Astrocyte (in vitro differentiated cells and primary cell): ENCODE data around the gene PELO. TPM values are rescaled to one million over a fixed set of nuclear protein-coding genes. Genes with fewer than 3 reads are reported as not detected.
A peak's percentile ranks its signal among the peaks of the same experiment; 100 is the strongest.

Experiments
- DNase-seq: peaks from one replicate; pipeline ENCODE4 v3.0.0-alpha.2; 2010; ENCODE audit warnings: low read depth
- FAIRE-seq: peaks from 2 replicates; lab custom pipeline; 2011; peaks lifted over from hg19 to GRCh38; lab: Jason Lieb, UNC
- H2AFZ ChIP-seq: 2 replicates; pipeline ENCODE4 v1.6.0; 2012; ENCODE audit warnings: low read depth, low read length, inconsistent platforms
- H3K27ac ChIP-seq: 2 replicates; pipeline ENCODE4 v1.5.1; 2011; ENCODE audit warnings: low read depth, low read length, inconsistent platforms
- H3K27me3 ChIP-seq: 2 replicates; pipeline ENCODE4 v1.6.0; 2011; ENCODE audit warnings: low read length, inconsistent platforms; ENCODE audit not compliant: insufficient read depth
- H3K36me3 ChIP-seq: 2 replicates; pipeline ENCODE4 v1.5.1; 2011; ENCODE audit warnings: low read length, inconsistent platforms; ENCODE audit not compliant: insufficient read depth
- H3K4me1 ChIP-seq: 2 replicates; pipeline ENCODE4 v1.5.1; 2011; ENCODE audit warnings: low read length, inconsistent platforms; ENCODE audit not compliant: insufficient read depth
- H3K4me2 ChIP-seq: 2 replicates; pipeline ENCODE4 v1.6.0; 2012; ENCODE audit warnings: low read length, inconsistent platforms
- H3K4me3 ChIP-seq: 2 replicates; pipeline ENCODE4 v1.5.1; 2011; ENCODE audit warnings: low read depth, mild to moderate bottlenecking, low read length, inconsistent platforms; ENCODE audit not compliant: insufficient read depth
- H3K79me2 ChIP-seq: 2 replicates; pipeline ENCODE4 v1.6.0; 2012; ENCODE audit warnings: mild to moderate bottlenecking, low read length, inconsistent platforms; ENCODE audit not compliant: insufficient read depth
- H3K9ac ChIP-seq: 2 replicates; pipeline ENCODE4 v1.6.0; 2012; ENCODE audit warnings: mild to moderate bottlenecking, low read length, inconsistent platforms
- H3K9me3 ChIP-seq: 2 replicates; pipeline ENCODE4 v1.5.1; 2012; ENCODE audit warnings: low read depth, mild to moderate bottlenecking, low read length, inconsistent platforms; ENCODE audit not compliant: insufficient read depth
- H4K20me1 ChIP-seq: 2 replicates; pipeline ENCODE4 v1.6.0; 2012; ENCODE audit warnings: low read length, inconsistent platforms; ENCODE audit not compliant: insufficient read depth
- H3K27ac Mint-ChIP-seq: one replicate; pipeline ENCODE4 v1.8.0; 2021; ENCODE audit warnings: mild to moderate bottlenecking, mixed read lengths; ENCODE audit not compliant: unreplicated experiment
- H3K27me3 Mint-ChIP-seq: one replicate; pipeline ENCODE4 v1.8.0; 2021; ENCODE audit warnings: low read depth, mixed read lengths; ENCODE audit not compliant: unreplicated experiment
- H3K36me3 Mint-ChIP-seq: one replicate; pipeline ENCODE4 v1.8.0; 2021; ENCODE audit warnings: low read depth, mixed read lengths; ENCODE audit not compliant: unreplicated experiment
- H3K4me1 Mint-ChIP-seq: one replicate; pipeline ENCODE4 v1.8.0; 2021; ENCODE audit warnings: low read depth, mixed read lengths; ENCODE audit not compliant: unreplicated experiment
- H3K4me3 Mint-ChIP-seq: one replicate; pipeline ENCODE4 v1.8.0; 2021; ENCODE audit warnings: mild to moderate bottlenecking, moderate library complexity, mixed read lengths; ENCODE audit not compliant: unreplicated experiment
- H3K9me3 Mint-ChIP-seq: one replicate; pipeline ENCODE4 v1.8.0; 2021; ENCODE audit warnings: mild to moderate bottlenecking, mixed read lengths; ENCODE audit not compliant: unreplicated experiment
- CTCF ChIP-seq: IDR thresholded peaks from 2 replicates; pipeline ENCODE4 v1.5.1; 2011; ENCODE audit warnings: low read depth, mild to moderate bottlenecking, inconsistent platforms, low read length, moderate library complexity; ENCODE audit not compliant: insufficient read depth
- EZH2 ChIP-seq: IDR thresholded peaks from 2 replicates; pipeline ENCODE4 v1.6.1; 2012; ENCODE audit warnings: mild to moderate bottlenecking, low read length, inconsistent platforms; ENCODE audit not compliant: insufficient read depth
- total RNA-seq: library from RNA; stranded (reverse); gene quantifications from 2 replicates; pipeline ENCODE4 v1.2.1, GENCODE V29; 2021

The PELO gene
- total RNA-seq, 1 donor from 2014 or later, result 75.8 TPM

- Histone ChIP-seq H3K27ac (peak overlapping the region; percentile 91), H3K9ac (peak overlapping the region; percentile 97), H3K4me2 (peak overlapping the region; percentile 89), H3K9me3 (no peaks in the 10 kb centered on the region), H2AFZ (peak overlapping the region; percentile 74), H3K27me3 (no peaks in the 10 kb centered on the region), H3K36me3 (peaks cover 2% of the 10 kb centered on the region), H4K20me1 (peaks cover 34% of the 10 kb centered on the region), H3K4me1 (peaks cover 24% of the 10 kb centered on the region), H3K79me2 (peaks cover 61% of the 10 kb centered on the region), H3K4me3 (peak overlapping the region; percentile 80)
- Mint-ChIP-seq H3K4me1 (peaks cover 31% of the 10 kb centered on the region), H3K36me3 (peaks cover 17% of the 10 kb centered on the region), H3K9me3 (no peaks in the 10 kb centered on the region), H3K27me3 (no peaks in the 10 kb centered on the region), H3K27ac (peak overlapping the region; percentile 95), H3K4me3 (peak overlapping the region; percentile 99)
- FAIRE-seq (no peak), DNase-seq (peak; percentile 77)
- TF ChIP-seq EZH2, result no peak
- no peak for TF ChIP-seq CTCF
These were observed 12.3 kb downstream of the PELO start for GRCh38 chr5:52799983-52800393.

GRCh38 chr5:52800394-52801213 lies 12.9 kb downstream of the PELO start:
- Histone ChIP-seq H3K27ac (peak overlapping the region; percentile 91), H3K36me3 (peaks cover 2% of the 10 kb centered on the region), H2AFZ (peak overlapping the region; percentile 74), H3K79me2 (peaks cover 67% of the 10 kb centered on the region), H3K27me3 (no peaks in the 10 kb centered on the region), H3K4me2 (peak overlapping the region; percentile 89), H4K20me1 (peaks cover 37% of the 10 kb centered on the region), H3K9me3 (no peaks in the 10 kb centered on the region), H3K4me1 (peaks cover 24% of the 10 kb centered on the region), H3K4me3 (peak overlapping the region; percentile 80), H3K9ac (peak overlapping the region; percentile 97)
- Mint-ChIP-seq H3K36me3 (peaks cover 17% of the 10 kb centered on the region), H3K4me1 (peaks cover 35% of the 10 kb centered on the region), H3K9me3 (no peaks in the 10 kb centered on the region), H3K27me3 (no peaks in the 10 kb centered on the region), H3K27ac (peak overlapping the region; percentile 95), H3K4me3 (peak overlapping the region; percentile 99)
- DNase-seq (peak; percentile 76), FAIRE-seq (no peak)
- TF ChIP-seq EZH2 (no peak), CTCF (no peak)

- TF ChIP-seq CTCF (no peak), EZH2 (no peak)
- Histone ChIP-seq H3K4me3 (peak overlapping the region; percentile 80), H3K27ac (peak overlapping the region; percentile 91), H3K27me3 (no peaks in the 10 kb centered on the region), H3K9ac (peak overlapping the region; percentile 97), H3K4me2 (peak overlapping the region; percentile 89), H2AFZ (no peak overlapping the region), H3K36me3 (peaks cover 2% of the 10 kb centered on the region), H3K79me2 (peaks cover 71% of the 10 kb centered on the region), H3K9me3 (no peaks in the 10 kb centered on the region), H3K4me1 (peaks cover 24% of the 10 kb centered on the region), H4K20me1 (peaks cover 37% of the 10 kb centered on the region)
- Mint-ChIP-seq H3K4me1 (peaks cover 35% of the 10 kb centered on the region), H3K9me3 (no peaks in the 10 kb centered on the region), H3K36me3 (peaks cover 17% of the 10 kb centered on the region), H3K27ac (peak overlapping the region; percentile 95), H3K4me3 (peak overlapping the region; percentile 99), H3K27me3 (no peaks in the 10 kb centered on the region)
- FAIRE-seq (no peak), DNase-seq (peak; percentile 16)
These were observed 13.6 kb downstream of the PELO start for GRCh38 chr5:52801329-52801728.
